GM10266 (cell line): ENCODE data around the gene DENND1A.

Source experiments
- DNase-seq: peaks from one replicate; pipeline ENCODE4 v3.0.0; 2012; ENCODE audit errors: extremely low spot score
- CTCF ChIP-seq: IDR thresholded peaks from 2 replicates; pipeline ENCODE4 v1.5.1; 2012; ENCODE audit warnings: mild to moderate bottlenecking, low read depth; ENCODE audit not compliant: control insufficient read depth, insufficient read depth; ENCODE audit errors: missing control alignments

The DENND1A gene

GRCh38 chr9:123654218-123654993, 275.5 kb downstream of the DENND1A start:
- TF ChIP-seq CTCF = no peak
- no peak for DNase-seq

GRCh38 chr9:123652416-123652815, 277.5 kb downstream of the DENND1A start:
- DNase-seq = no peak
- TF ChIP-seq CTCF = no peak

GRCh38 chr9:123651871-123652270, 278.1 kb downstream of the DENND1A start:
- no peak for DNase-seq
- no peak for TF ChIP-seq CTCF

GRCh38 chr9:123651273-123651672, 278.7 kb downstream of the DENND1A start:
- no peak for DNase-seq
- no peak for TF ChIP-seq CTCF

- no peak for DNase-seq
Measured at GRCh38 chr9:123649909-123650308, 280.0 kb downstream of the DENND1A start.

GRCh38 chr9:123647145-123647544, 282.8 kb downstream of the DENND1A start:
- no peak for DNase-seq
- no peak for TF ChIP-seq CTCF

More at GRCh38 chr9:123649909-123650308, 280.0 kb downstream of the DENND1A start:
- TF ChIP-seq CTCF = no peak

- no peak for TF ChIP-seq CTCF
- DNase-seq = no peak
Measured at GRCh38 chr9:123645762-123646161, 284.2 kb downstream of the DENND1A start.
